IMR-90 (cell line): ENCODE measurements around the gene SLC2A13.

Source experiments
- BHLHE40 ChIP-seq: fragments of 150-350 bp; IDR thresholded peaks from 2 replicates; pipeline ENCODE4 v1.6.1; 2016; ENCODE audit warnings: mild to moderate bottlenecking, low read depth, low read length
- CHD1 ChIP-seq: IDR thresholded peaks from 2 replicates; pipeline ENCODE4 v1.6.1; 2012; ENCODE audit warnings: low read depth, low read length, improper control_type of control experiment
- FOS ChIP-seq: fragments of 150-350 bp; IDR thresholded peaks from 2 replicates; pipeline ENCODE4 v1.6.1; 2016; ENCODE audit warnings: low read depth, low read length
- MXI1 ChIP-seq: IDR thresholded peaks from 2 replicates; pipeline ENCODE4 v1.6.1; 2012; ENCODE audit warnings: low read depth, mild to moderate bottlenecking, low read length, moderate library complexity, borderline replicate concordance
- POLR2A ChIP-seq: IDR thresholded peaks from 2 replicates; pipeline ENCODE4 v1.6.1; 2012; ENCODE audit warnings: mild to moderate bottlenecking, low read depth, low read length
- SMC3 ChIP-seq: fragments of 150-350 bp; IDR thresholded peaks from 2 replicates; pipeline ENCODE4 v1.6.1; 2016; ENCODE audit warnings: low read depth, mild to moderate bottlenecking, antibody characterized with exemption, low read length, moderate library complexity
- TF ChIP-seq, protein P1 (sequence below): conservative IDR thresholded peaks from 2 replicates; pipeline ENCODE4 v1.5.1; 2012; ENCODE audit warnings: mild to moderate bottlenecking, low read depth, low read length, improper control_type of control experiment

DNA sequence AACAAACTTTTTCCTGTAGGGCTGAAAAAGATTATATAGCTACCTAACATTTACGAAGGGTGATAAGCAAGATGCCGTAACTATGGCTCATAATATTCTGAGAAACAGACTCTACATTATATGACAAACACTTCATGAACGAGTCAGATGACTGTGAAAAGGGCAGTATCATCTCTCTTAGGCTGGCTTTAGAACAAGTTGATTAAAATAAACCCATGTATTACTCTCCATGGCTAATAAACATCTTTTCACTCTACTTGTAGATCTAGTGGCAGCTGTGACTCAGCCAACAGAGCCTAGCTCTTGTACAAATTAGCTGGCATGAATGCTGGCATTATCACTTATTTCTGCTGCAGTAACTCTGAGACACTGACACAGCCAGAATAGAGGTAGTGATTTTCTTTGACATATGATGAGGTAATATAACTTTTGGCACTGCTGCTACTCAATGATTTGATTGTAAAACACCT, 47.1 kb downstream of the SLC2A13 start:
- TF ChIP-seq, protein P1, sequence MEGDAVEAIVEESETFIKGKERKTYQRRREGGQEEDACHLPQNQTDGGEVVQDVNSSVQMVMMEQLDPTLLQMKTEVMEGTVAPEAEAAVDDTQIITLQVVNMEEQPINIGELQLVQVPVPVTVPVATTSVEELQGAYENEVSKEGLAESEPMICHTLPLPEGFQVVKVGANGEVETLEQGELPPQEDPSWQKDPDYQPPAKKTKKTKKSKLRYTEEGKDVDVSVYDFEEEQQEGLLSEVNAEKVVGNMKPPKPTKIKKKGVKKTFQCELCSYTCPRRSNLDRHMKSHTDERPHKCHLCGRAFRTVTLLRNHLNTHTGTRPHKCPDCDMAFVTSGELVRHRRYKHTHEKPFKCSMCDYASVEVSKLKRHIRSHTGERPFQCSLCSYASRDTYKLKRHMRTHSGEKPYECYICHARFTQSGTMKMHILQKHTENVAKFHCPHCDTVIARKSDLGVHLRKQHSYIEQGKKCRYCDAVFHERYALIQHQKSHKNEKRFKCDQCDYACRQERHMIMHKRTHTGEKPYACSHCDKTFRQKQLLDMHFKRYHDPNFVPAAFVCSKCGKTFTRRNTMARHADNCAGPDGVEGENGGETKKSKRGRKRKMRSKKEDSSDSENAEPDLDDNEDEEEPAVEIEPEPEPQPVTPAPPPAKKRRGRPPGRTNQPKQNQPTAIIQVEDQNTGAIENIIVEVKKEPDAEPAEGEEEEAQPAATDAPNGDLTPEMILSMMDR: no peak
- TF ChIP-seq POLR2A: no peak
- TF ChIP-seq SMC3: no peak
- no peak for TF ChIP-seq FOS
- TF ChIP-seq MXI1: no peak
- no peak for TF ChIP-seq BHLHE40
- no peak for TF ChIP-seq CHD1
